PC-3 (cell line): ENCODE results near the gene YWHAQ.

Source experiments
- CTCF ChIP-seq: fragments of 300-600 bp; sonication (generic); conservative IDR thresholded peaks from 2 replicates; pipeline ENCODE4 v1.5.1; 2017; ENCODE audit warnings: antibody characterized with exemption, low read depth, mild to moderate bottlenecking, low read length
- EZH2 ChIP-seq: fragments of 300-600 bp; sonication (generic); IDR thresholded peaks from one replicate; pipeline ENCODE4 v1.6.1; 2017; ENCODE audit warnings: antibody characterized with exemption, mild to moderate bottlenecking, low read length; ENCODE audit not compliant: unreplicated experiment
- EZH2phosphoT487 ChIP-seq: fragments of 300-600 bp; sonication (generic); IDR thresholded peaks from 2 replicates; pipeline ENCODE4 v1.6.1; 2018; ENCODE audit warnings: mild to moderate bottlenecking, antibody characterized with exemption, low read length, borderline replicate concordance

GRCh38 chr2:9675415-9676351 is 44.9 kb upstream of the YWHAQ start:
- TF ChIP-seq EZH2 (no peak), CTCF (no peak), EZH2phosphoT487 (no peak)
